GM12878 (cell line): ENCODE measurements around the gene KCNB1. TPM values are rescaled to one million over a fixed set of nuclear protein-coding genes. Genes with fewer than 3 reads are reported as not detected.

Source experiments
- ATAC-seq: fragments of 200-7000 bp; cut with Tn5 transposase; 3 replicates; pipeline ENCODE4 v1.9.1; 2020; ENCODE audit warnings: mild to moderate bottlenecking, moderate library complexity
- BruUV-seq: library from RNA; stranded (reverse); fragments of 400-500 nt; replicated peaks from 2 replicates; lab custom pipeline; 2021; lab: Mats Ljungman, UMichigan
- CTCF ChIA-PET: fragments of 300-600 bp; sonication (Branson Sonifier 250); formaldehyde crosslinking; extraction: SDS; loops from one replicate; lab custom pipeline; 2021; ENCODE audit warnings: inconsistent platforms; lab: Yijun Ruan, JAX
- POLR2A ChIA-PET: fragments of 350-600 bp; formaldehyde crosslinking; extraction: SDS; loops from one replicate; lab custom pipeline; 2021; ENCODE audit warnings: inconsistent platforms; lab: Charles Lee
- RAD21 ChIA-PET: fragments of 300-600 bp; sonication (Branson Sonifier 250); formaldehyde crosslinking; loops from one replicate; lab custom pipeline; 2023; ENCODE audit warnings: antibody characterized with exemption; ENCODE audit not compliant: unreplicated experiment; lab: Charles Lee
- SMC1A ChIA-PET: fragments of 300-600 bp; sonication (Branson Sonifier 250); formaldehyde crosslinking; loops from one replicate; lab custom pipeline; 2023; ENCODE audit not compliant: unreplicated experiment, uncharacterized antibody; lab: Charles Lee
- DNase-seq: peaks from one replicate; pipeline ENCODE4 v3.0.0-alpha.2; 2011; ENCODE audit warnings: low read depth, low spot score
- FAIRE-seq: peaks from 3 replicates; lab custom pipeline; 2011; peaks lifted over from hg19 to GRCh38; lab: Jason Lieb, UNC
- H2AFZ ChIP-seq: 2 replicates; pipeline ENCODE4 v1.6.0; 2011; ENCODE audit warnings: low read depth, low read length, control low read depth; ENCODE audit not compliant: control insufficient read depth
- H3K27ac ChIP-seq: 2 replicates; pipeline ENCODE4 v1.5.1; 2011; ENCODE audit warnings: control low read depth; ENCODE audit not compliant: control insufficient read depth, insufficient read depth
- H3K27me3 ChIP-seq, 2 experiments: replicated peaks in 1 of 2; 2 replicates each; pipeline versions ENCODE4 v1.6.0 to v1.6.1; 2011; ENCODE audit warnings: low read length in 1 of 2; ENCODE audit not compliant: control insufficient read depth in 2 of 2, insufficient read depth in 2 of 2
- H3K36me3 ChIP-seq, 2 experiments: 2 replicates each; pipeline ENCODE4 v1.5.1; 2011; ENCODE audit warnings: low read length in 1 of 2; ENCODE audit not compliant: control insufficient read depth in 2 of 2, insufficient read depth in 2 of 2
- H3K4me1 ChIP-seq: 2 replicates; pipeline ENCODE4 v1.6.1; 2011; ENCODE audit warnings: mild to moderate bottlenecking, low read length, moderate library complexity, mixed read lengths; ENCODE audit not compliant: control insufficient read depth, insufficient read depth
- H3K4me2 ChIP-seq: 2 replicates; pipeline ENCODE4 v1.6.0; 2011; ENCODE audit warnings: control low read depth; ENCODE audit not compliant: control insufficient read depth, insufficient read depth
- H3K4me3 ChIP-seq: fragments of 200-600 bp; sonication (generic); 2 replicates; pipeline ENCODE4 v1.5.1; 2016
- H3K79me2 ChIP-seq: 2 replicates; pipeline ENCODE4 v1.6.0; 2011; ENCODE audit warnings: low read length; ENCODE audit not compliant: control insufficient read depth, insufficient read depth
- H3K9ac ChIP-seq: 2 replicates; pipeline ENCODE4 v1.8.0; 2011; ENCODE audit warnings: low read length, control low read depth, mixed read lengths; ENCODE audit not compliant: control insufficient read depth, insufficient read depth
- H3K9me3 ChIP-seq: replicated peaks from 3 replicates; pipeline ENCODE4 v1.5.1; 2011; ENCODE audit warnings: mild to moderate bottlenecking, low read length; ENCODE audit not compliant: control insufficient read depth, insufficient read depth
- H4K20me1 ChIP-seq: 2 replicates; pipeline ENCODE4 v1.6.0; 2011; ENCODE audit not compliant: control insufficient read depth, insufficient read depth
- BHLHE40 ChIP-seq, 2 experiments: fragments of 450-650 bp in 1 of 2; IDR thresholded peaks; 2 replicates each; pipeline ENCODE4 v1.6.1; 2011 to 2017; ENCODE audit warnings: low read depth in 2 of 2, borderline replicate concordance in 1 of 2, improper control_type of control experiment in 1 of 2, low read length in 1 of 2, mild to moderate bottlenecking in 1 of 2
- EZH2 ChIP-seq: IDR thresholded peaks from 2 replicates; pipeline ENCODE4 v1.6.1; 2012; ENCODE audit warnings: low read depth, mild to moderate bottlenecking, control low read depth, inconsistent platforms, low read length, borderline replicate concordance; ENCODE audit not compliant: control insufficient read depth
- NFIC ChIP-seq: IDR thresholded peaks from 2 replicates; pipeline ENCODE4 v1.6.1; 2012; ENCODE audit warnings: low read depth, mild to moderate bottlenecking, inconsistent platforms, low read length, moderate library complexity
- NFXL1 ChIP-seq: fragments of 450-650 bp; IDR thresholded peaks from 2 replicates; pipeline ENCODE4 v1.6.1; 2017; ENCODE audit warnings: antibody characterized with exemption, mild to moderate bottlenecking, borderline replicate concordance
- NR2C1 ChIP-seq: fragments of 450-650 bp; IDR thresholded peaks from 2 replicates; pipeline ENCODE4 v1.6.1; 2017; ENCODE audit warnings: antibody characterized with exemption, mild to moderate bottlenecking, moderate library complexity
- NR2C2 ChIP-seq: IDR thresholded peaks from 2 replicates; pipeline ENCODE4 v1.6.1; 2011; ENCODE audit warnings: borderline replicate concordance, low read depth; ENCODE audit not compliant: control insufficient read depth, insufficient read length
- NRF1 ChIP-seq: conservative IDR thresholded peaks from 2 replicates; pipeline ENCODE4 v1.6.1; 2011; ENCODE audit warnings: mild to moderate bottlenecking, low read depth, low read length, improper control_type of control experiment
- PKNOX1 ChIP-seq: fragments of 450-650 bp; IDR thresholded peaks from 2 replicates; pipeline ENCODE4 v1.6.1; 2016; ENCODE audit warnings: mild to moderate bottlenecking
- POLR2AphosphoS5 ChIP-seq: IDR thresholded peaks from 2 replicates; pipeline ENCODE4 v1.6.1; 2011; ENCODE audit warnings: mild to moderate bottlenecking, low read length, inconsistent platforms
- SMC3 ChIP-seq: IDR thresholded peaks from 2 replicates; pipeline ENCODE4 v1.6.1; 2011; ENCODE audit warnings: low read length, improper control_type of control experiment, borderline replicate concordance
- TCF3 ChIP-seq: IDR thresholded peaks from 2 replicates; pipeline ENCODE4 v1.6.1; 2012; ENCODE audit warnings: low read depth, mild to moderate bottlenecking, low read length, borderline replicate concordance; ENCODE audit not compliant: insufficient read depth
- ZBTB33 ChIP-seq: fragments of 450-650 bp; IDR thresholded peaks from 2 replicates; pipeline ENCODE4 v1.6.1; 2017; ENCODE audit warnings: mild to moderate bottlenecking
- ZNF217 ChIP-seq: fragments of 450-650 bp; IDR thresholded peaks from 2 replicates; pipeline ENCODE4 v1.6.1; 2017; ENCODE audit warnings: antibody characterized with exemption, mild to moderate bottlenecking
- ZNF274 ChIP-seq: IDR thresholded peaks from one replicate; pipeline ENCODE4 v1.8.0; 2011; ENCODE audit not compliant: insufficient read length, insufficient read depth
- WGBS: methylation state at CpG from one replicate; pipeline ENCODE4 v1.1.6; 2016; ENCODE audit warnings: low lambda C conversion rate; ENCODE audit not compliant: insufficient replicate concordance, insufficient coverage; ENCODE audit errors: missing lambda C conversion rate; 5-methylcytosine and 5-hydroxymethylcytosine counted together
- in situ Hi-C: fragments of 300-500 bp; cut with MboI; formaldehyde crosslinking; loops from 9 replicates; pipeline ENCODE4 v1.14.3; 2018; ENCODE audit warnings: mixed read lengths
- intact Hi-C: fragments of 100-400 bp; cut with micrococcal nuclease; formaldehyde crosslinking; loops from one replicate; pipeline ENCODE4 v1.14.2; 2022; ENCODE audit not compliant: unreplicated experiment
- polyA plus RNA-seq, 11 experiments: library from polyadenylated mRNA; depleted of rRNA in 4 of 11; unstranded in 6 of 11; stranded (reverse) in 5 of 11; fragments of >200 nt; fragmentation: Nextera tagmentation in 4 of 11; fragmentation: Illumina TruSeq in 1 of 11; extraction: Ambion mirVana in 4 of 11; extraction: Trizol in 1 of 11; gene quantifications; 1 replicate in 1 of 11; 2 replicates in 10 of 11; pipeline versions ENCODE4 v1.2.1 to v1.2.3, GENCODE V29; 2011 to 2016; ENCODE audit warnings: inconsistent platforms in 2 of 11, missing spikeins in 2 of 11, low read depth in 1 of 11
- total RNA-seq, 4 experiments: library from RNA; depleted of rRNA in 3 of 4; stranded (reverse); fragments of >200 nt in 3 of 4; fragmentation: Illumina TruSeq in 1 of 4; extraction: Trizol in 1 of 4; gene quantifications; 2 replicates each; pipeline versions ENCODE4 v1.2.1 to v1.2.3, GENCODE V29; 2013 to 2021

The KCNB1 gene
- total and polyA plus RNA-seq, 10 of the 15 experiments (the other 5 are each of a cell fraction or from before 2014, with no cell fraction given): 0.02 to 0.08 (median 0.03) TPM; not detected in 7

DNA sequence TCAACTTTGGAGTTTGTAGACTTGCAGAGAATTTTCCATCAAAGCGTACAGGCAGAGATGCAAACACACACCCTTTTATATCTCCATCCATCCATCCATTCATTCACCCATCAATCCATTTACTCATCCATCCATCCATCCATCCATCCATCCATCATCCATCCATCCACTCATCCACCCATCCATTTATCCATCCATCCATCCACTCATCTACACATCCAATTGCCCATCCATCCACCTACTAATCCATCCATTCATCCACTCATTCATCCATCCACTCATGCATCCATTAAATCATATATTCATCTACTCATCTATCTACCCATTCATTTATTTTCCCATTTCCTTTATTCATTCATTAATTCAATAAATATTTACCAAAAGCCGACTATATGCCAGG is 52.1 kb downstream of the KCNB1 start:
- in situ Hi-C loops: no loop called here
- no peaks in the 10 kb centered on the region for H3K4me1 ChIP-seq
- H2AFZ ChIP-seq: no peak overlapping the region
- DNase-seq (no peak), ATAC-seq (no peak), FAIRE-seq (no peak)
- POLR2A ChIA-PET: no interaction called here
- no TSS peak for BruUV-seq
- intact Hi-C loops: no loop called here
- no peaks in the 10 kb centered on the region; a peak in 1 of 4 replicates for H3K27me3 ChIP-seq
- no peak overlapping the region for H3K9ac ChIP-seq
- CTCF ChIA-PET: no interaction called here
- 21% methylated on average over 2 of the region's 2 CpGs for WGBS
- H3K4me3 ChIP-seq: no peak overlapping the region
- TF ChIP-seq NFXL1: no peak
- no peak for TF ChIP-seq ZNF217
- TF ChIP-seq TCF3: no peak
- H3K79me2 ChIP-seq: no peaks in the 10 kb centered on the region
- no peak overlapping the region for H3K4me2 ChIP-seq
- RAD21 ChIA-PET: no interaction called here
- SMC1A ChIA-PET: no interaction called here
- no peak overlapping the region for H3K27ac ChIP-seq
- H3K9me3 ChIP-seq: no peaks in the 10 kb centered on the region
- no peaks in the 10 kb centered on the region for H4K20me1 ChIP-seq
- H3K36me3 ChIP-seq: no peaks in the 10 kb centered on the region

DNA sequence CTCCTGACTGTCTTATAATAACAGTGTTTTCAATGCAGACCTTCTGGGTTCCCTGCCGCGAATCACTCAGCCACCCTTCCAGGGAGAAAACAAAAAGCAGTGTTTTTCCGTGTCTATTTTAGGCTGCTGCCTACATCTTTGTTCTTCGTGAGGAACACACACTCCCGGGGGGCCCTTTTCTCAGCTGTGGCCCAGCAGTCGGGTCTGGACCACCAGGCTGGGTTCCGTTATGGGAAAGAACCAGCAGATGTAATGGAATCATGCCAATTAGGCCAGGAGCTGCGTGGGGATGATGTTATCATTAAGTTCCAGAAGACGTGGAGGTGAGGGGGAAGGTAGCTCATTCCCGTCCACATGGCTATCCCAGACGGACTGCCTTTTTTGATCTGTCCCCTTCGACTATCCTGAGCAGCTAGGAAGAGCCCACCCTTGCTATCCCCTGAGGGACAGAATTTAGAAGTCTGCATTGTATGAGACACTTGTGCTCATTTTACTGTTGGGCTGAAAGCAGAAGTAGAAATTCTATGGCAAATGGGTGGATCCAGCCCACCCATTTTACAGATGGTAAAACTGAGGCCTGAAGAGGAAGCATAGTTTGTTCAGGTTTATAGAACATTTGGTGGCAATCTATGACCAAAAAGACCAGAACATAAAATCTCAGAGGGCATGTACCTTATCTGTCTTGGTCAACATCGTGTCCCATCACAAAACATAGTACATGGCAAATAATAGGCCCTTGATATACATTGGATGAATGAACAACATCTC is 54.5 kb downstream of the KCNB1 start:
- no peaks in the 10 kb centered on the region for H4K20me1 ChIP-seq
- H3K36me3 ChIP-seq: no peaks in the 10 kb centered on the region
- BruUV-seq: no TSS peak
- H3K4me1 ChIP-seq: no peaks in the 10 kb centered on the region
- ChIA-PET CTCF (no interaction called here), POLR2A (no interaction called here), RAD21 (no interaction called here), SMC1A (no interaction called here)
- FAIRE-seq (no peak), DNase-seq (no peak), ATAC-seq (no peak)
- H3K27me3 ChIP-seq: peaks cover 0 to under 1% of the 10 kb centered on the region in 2 experiments; a peak in 1 of 4 replicates
- H3K9me3 ChIP-seq: no peaks in the 10 kb centered on the region
- H3K4me2 ChIP-seq: no peak overlapping the region
- H3K4me3 ChIP-seq: no peak overlapping the region
- in situ Hi-C loops (no loop called here), intact Hi-C loops (no loop called here)
- H3K79me2 ChIP-seq: no peaks in the 10 kb centered on the region
- H3K9ac ChIP-seq: no peak overlapping the region
- no peak overlapping the region for H2AFZ ChIP-seq
- no peak overlapping the region for H3K27ac ChIP-seq
- WGBS: 26% methylated on average over 13 of the region's 13 CpGs
- TF ChIP-seq POLR2AphosphoS5 (no peak), ZNF274 (no peak), NRF1 (no peak), SMC3 (no peak), BHLHE40 (IDR thresholded peaks at IDR 0.05; ENCODE audit: borderline replicate concordance in 1 of 2, low read depth in 2 of 2, low read length in 1 of 2) (no peak), PKNOX1 (no peak), NFIC (no peak), NR2C1 (no peak), ZBTB33 (no peak), EZH2 (no peak), NR2C2 (no peak)
